ENCODE data around the gene RUBCN. TPM values are rescaled to one million over a fixed set of nuclear protein-coding genes. Genes with fewer than 3 reads are reported as not detected.
"Not testable (repeated sequence)": the region's sequence is repeated elsewhere in the genome, so short reads cannot be mapped to it uniquely, and the experiment has no call there.

The RUBCN gene
- total RNA-seq, 1 donor from 2014 or later: 45.2 TPM

DNA sequence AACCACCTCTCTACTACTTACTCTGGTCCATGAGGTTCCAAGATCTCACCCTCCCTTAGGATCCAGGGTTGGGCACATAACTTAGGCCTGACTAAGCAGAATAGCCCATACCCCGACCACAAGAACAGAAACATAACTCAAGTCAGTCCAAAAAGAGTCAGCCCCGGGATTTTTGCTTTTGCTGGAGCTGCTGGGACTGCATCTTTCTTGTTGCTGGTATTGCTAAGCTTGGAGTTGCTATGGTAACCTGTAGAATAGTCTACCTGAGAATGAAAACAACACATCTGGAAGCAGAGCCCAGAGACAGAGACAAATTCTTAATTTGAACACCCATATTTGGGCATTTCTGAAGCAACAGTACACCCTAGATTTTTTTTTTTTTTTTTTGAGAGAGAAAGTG, 6.5 kb downstream of the RUBCN start:
- no peaks in the 10 kb centered on the region for H3K27me3 Mint-ChIP-seq (ENCODE audit: insufficient read depth)
- intact Hi-C loops (cut with micrococcal nuclease): loop anchor here (10.0 kb wide), 1 partner anchor 435 kb away; the partner anchor contains the start of gene DLG1
- H3K27ac Mint-ChIP-seq: peak overlapping the region; percentile 8
- no peak overlapping the region for H3K4me3 Mint-ChIP-seq
- H3K36me3 Mint-ChIP-seq (ENCODE audit: low read depth): peaks cover 9% of the 10 kb centered on the region
- DNase-seq (ENCODE audit: low spot score): no peak
- no peaks in the 10 kb centered on the region for H3K9me3 Mint-ChIP-seq
- H3K4me1 Mint-ChIP-seq (ENCODE audit: low read depth): peaks cover 41% of the 10 kb centered on the region

GRCh38 chr3:197728487-197728886, 8.2 kb downstream of the RUBCN start:
- intact Hi-C loops (cut with micrococcal nuclease): no loop called here
- Mint-ChIP-seq H3K9me3 (no peaks in the 10 kb centered on the region), H3K4me3 (no peak overlapping the region), H3K27ac (no peak overlapping the region), H3K4me1 (ENCODE audit: low read depth) (peaks cover 26% of the 10 kb centered on the region), H3K36me3 (ENCODE audit: low read depth) (peaks cover 7% of the 10 kb centered on the region), H3K27me3 (ENCODE audit: insufficient read depth) (no peaks in the 10 kb centered on the region)
- no peak for DNase-seq (ENCODE audit: low spot score)

DNA sequence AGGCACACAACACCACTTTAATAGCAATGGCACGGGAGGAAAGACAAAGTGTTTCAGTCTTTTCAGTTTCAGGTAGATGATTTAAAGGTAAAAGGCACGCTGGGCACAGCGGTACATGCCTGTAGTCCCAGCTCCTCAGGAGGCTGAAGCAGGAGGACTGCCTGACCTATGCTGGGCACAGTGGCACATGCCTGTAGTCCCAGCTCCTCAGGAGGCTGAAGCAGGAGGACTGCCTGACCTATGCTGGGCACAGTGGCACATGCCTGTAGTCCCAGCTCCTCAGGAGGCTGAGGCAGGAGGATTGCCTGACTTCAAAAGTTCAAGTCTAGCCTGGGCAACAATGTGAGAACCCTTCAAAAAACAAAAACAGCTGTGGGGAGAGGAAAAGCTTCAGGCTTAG, 8.8 kb downstream of the RUBCN start:
- H3K9me3 Mint-ChIP-seq; H3K4me3 Mint-ChIP-seq; DNase-seq (ENCODE audit: low spot score); H3K27me3 Mint-ChIP-seq (ENCODE audit: insufficient read depth); intact Hi-C loops (cut with micrococcal nuclease); H3K36me3 Mint-ChIP-seq (ENCODE audit: low read depth); H3K27ac Mint-ChIP-seq: not testable (repeated sequence)
- peaks cover 26% of the 10 kb centered on the region for H3K4me1 Mint-ChIP-seq (ENCODE audit: low read depth)

- Mint-ChIP-seq H3K27ac (no peak overlapping the region), H3K36me3 (ENCODE audit: low read depth) (peaks cover 23% of the 10 kb centered on the region), H3K27me3 (ENCODE audit: insufficient read depth) (no peaks in the 10 kb centered on the region), H3K9me3 (peaks cover 6% of the 10 kb centered on the region), H3K4me1 (ENCODE audit: low read depth) (no peaks in the 10 kb centered on the region), H3K4me3 (no peak overlapping the region)
- intact Hi-C loops (cut with micrococcal nuclease): no loop called here
- DNase-seq (ENCODE audit: low spot score): no peak
Measured at GRCh38 chr3:197722734-197723133, 14.0 kb downstream of the RUBCN start.

DNA sequence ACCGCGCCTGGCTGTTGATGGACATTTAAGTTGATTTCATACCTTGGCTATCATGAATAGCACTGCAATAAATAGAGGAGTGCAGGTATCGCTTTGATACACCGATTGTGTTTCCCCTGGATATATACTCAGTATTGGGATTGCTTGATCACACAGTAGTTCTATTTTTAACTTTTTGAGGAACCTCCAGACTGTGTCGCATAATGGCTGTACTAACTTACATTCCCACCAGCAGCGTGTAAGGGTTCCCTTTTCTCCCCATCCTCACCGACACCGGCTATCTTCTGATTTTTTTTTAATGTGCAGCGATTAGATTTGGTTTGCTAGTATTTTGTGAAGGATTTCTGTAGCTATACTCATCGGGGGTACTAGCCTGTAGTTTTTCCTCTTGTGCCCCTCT, 16.0 kb downstream of the RUBCN start:
- H3K36me3 Mint-ChIP-seq (ENCODE audit: low read depth): peaks cover 35% of the 10 kb centered on the region
- no peak overlapping the region for H3K4me3 Mint-ChIP-seq
- intact Hi-C loops (cut with micrococcal nuclease): no loop called here
- no peak for DNase-seq (ENCODE audit: low spot score)
- H3K9me3 Mint-ChIP-seq: peaks cover 6% of the 10 kb centered on the region
- peaks cover 5% of the 10 kb centered on the region for H3K4me1 Mint-ChIP-seq (ENCODE audit: low read depth)
- no peaks in the 10 kb centered on the region for H3K27me3 Mint-ChIP-seq (ENCODE audit: insufficient read depth)
- H3K27ac Mint-ChIP-seq: no peak overlapping the region

DNA sequence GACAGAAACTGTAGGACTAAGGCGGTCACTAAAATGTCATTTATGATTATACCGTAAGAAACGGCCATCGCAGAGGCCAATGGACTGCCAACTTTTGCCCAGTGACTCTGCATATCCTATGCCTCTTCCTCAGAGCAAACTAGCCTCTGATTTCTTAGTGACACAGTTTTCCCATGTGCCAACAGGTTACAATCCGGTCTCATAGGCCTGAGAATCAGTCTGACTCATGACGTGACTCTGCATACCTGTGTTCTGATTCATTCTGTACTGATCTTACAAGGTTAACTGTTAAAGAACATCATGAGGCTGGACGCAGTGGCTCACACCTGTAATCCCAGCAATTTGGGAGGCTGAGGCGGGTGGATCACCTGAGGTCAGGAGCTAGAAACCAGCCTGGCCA, 17.8 kb downstream of the RUBCN start:
- Mint-ChIP-seq H3K4me3 (no peak overlapping the region), H3K9me3 (peaks cover 6% of the 10 kb centered on the region), H3K27me3 (ENCODE audit: insufficient read depth) (no peaks in the 10 kb centered on the region), H3K36me3 (ENCODE audit: low read depth) (peaks cover 38% of the 10 kb centered on the region), H3K27ac (no peak overlapping the region), H3K4me1 (ENCODE audit: low read depth) (peaks cover 12% of the 10 kb centered on the region)
- DNase-seq (ENCODE audit: low spot score): no peak
- intact Hi-C loops (cut with micrococcal nuclease): no loop called here

DNA sequence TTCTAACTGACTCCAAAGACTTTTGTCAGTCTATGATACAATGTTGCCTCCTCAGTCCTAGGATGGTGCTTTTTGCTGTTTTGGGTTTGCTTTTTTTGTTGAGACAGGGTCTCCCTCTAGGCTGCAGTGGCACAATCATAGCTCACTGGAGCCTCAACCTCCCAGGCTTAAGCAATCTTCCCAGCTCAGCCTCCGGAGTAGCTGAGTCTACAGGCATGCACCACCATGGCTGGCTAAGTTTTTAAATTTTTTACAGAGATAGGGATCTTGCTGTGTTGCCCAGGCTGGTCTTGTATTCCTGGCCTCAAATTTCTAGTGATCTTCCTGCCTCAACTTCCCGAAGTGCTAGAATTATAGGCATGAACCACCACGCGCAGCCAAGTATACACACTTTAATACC, 22.5 kb downstream of the RUBCN start:
- Mint-ChIP-seq H3K27me3 (ENCODE audit: insufficient read depth) (no peaks in the 10 kb centered on the region), H3K36me3 (ENCODE audit: low read depth) (peaks cover 30% of the 10 kb centered on the region), H3K27ac (no peak overlapping the region), H3K4me3 (no peak overlapping the region), H3K9me3 (no peaks in the 10 kb centered on the region), H3K4me1 (ENCODE audit: low read depth) (peaks cover 32% of the 10 kb centered on the region)
- DNase-seq (ENCODE audit: low spot score): no peak
- intact Hi-C loops (cut with micrococcal nuclease): no loop called here

- Mint-ChIP-seq H3K27ac (peak overlapping the region; percentile 70), H3K4me3 (no peak overlapping the region), H3K4me1 (ENCODE audit: low read depth) (peaks cover 32% of the 10 kb centered on the region), H3K36me3 (ENCODE audit: low read depth) (peaks cover 32% of the 10 kb centered on the region), H3K27me3 (ENCODE audit: insufficient read depth) (no peaks in the 10 kb centered on the region), H3K9me3 (no peaks in the 10 kb centered on the region)
- intact Hi-C loops (cut with micrococcal nuclease): no loop called here
- no peak for DNase-seq (ENCODE audit: low spot score)
Measured at GRCh38 chr3:197713477-197713822, 23.3 kb downstream of the RUBCN start.

DNA sequence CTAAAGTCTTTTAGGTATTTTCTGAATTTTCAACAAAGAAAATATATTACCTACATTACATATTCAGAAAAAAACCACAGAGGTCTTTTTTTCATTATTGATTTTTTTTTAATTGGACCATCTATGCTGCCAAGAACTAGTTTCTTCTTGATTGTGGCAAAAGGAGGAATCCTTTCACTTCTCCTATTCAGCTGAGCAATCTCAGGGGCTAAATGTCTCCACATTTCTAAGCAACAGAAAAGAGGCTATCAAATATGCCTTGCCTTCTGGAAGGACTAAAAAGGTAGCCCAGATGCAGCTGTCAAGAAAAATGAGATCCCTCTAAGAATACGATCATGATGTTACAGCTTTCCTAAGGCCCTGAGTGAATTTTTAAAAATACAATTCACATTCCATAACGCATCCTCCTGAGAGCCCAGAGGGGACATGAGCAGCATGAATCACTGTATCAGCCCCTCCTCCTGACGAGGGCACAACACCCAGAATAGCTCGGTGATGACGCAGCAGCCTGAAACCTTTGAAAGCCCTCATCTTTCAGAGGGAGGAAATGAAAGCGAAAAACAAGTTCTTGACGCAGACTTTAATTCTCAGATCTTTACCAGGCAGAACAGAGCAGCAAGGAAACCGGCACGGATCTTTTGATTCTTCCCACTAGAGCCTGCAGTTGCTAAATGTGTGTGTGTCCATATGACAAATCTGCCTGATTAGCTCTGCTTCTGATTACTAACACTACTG, 24.6 kb downstream of the RUBCN start:
- Mint-ChIP-seq H3K36me3 (ENCODE audit: low read depth) (peaks cover 25% of the 10 kb centered on the region), H3K4me3 (peak overlapping the region; percentile 70), H3K9me3 (no peaks in the 10 kb centered on the region), H3K27ac (peak overlapping the region; percentile 92), H3K27me3 (ENCODE audit: insufficient read depth) (no peaks in the 10 kb centered on the region), H3K4me1 (ENCODE audit: low read depth) (peaks cover 32% of the 10 kb centered on the region)
- intact Hi-C loops (cut with micrococcal nuclease): loop anchor here (1.0 kb wide), 4 partner anchors 24 to 194 kb away; partner anchors contain the start of genes LRCH3 and RUBCN
- DNase-seq (ENCODE audit: low spot score): peak; percentile 78

DNA sequence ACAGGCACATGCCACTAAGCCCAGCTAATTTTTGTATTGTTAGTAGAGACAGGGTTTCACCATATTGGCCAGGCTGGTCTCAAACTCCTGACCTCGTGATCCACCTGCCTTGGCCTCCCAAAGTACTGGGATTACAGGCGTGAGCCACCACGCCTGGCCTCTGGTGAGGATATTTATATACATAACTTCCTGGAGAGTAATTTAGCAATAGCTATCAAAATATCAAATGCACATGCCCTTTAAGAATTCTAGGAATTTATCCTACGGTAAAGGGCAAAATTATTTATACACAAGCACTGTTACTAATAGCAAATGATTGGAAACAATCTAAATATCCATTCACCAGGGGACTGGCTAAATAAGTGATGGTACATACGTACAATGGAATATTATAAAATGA, 25.7 kb downstream of the RUBCN start:
- DNase-seq (ENCODE audit: low spot score); H3K4me3 Mint-ChIP-seq; intact Hi-C loops (cut with micrococcal nuclease); H3K9me3 Mint-ChIP-seq; H3K27me3 Mint-ChIP-seq (ENCODE audit: insufficient read depth): not testable (repeated sequence)
- peaks cover 27% of the 10 kb centered on the region for H3K4me1 Mint-ChIP-seq (ENCODE audit: low read depth)
- peak overlapping the region; percentile 23 for H3K27ac Mint-ChIP-seq
- H3K36me3 Mint-ChIP-seq (ENCODE audit: low read depth): peaks cover 22% of the 10 kb centered on the region

- intact Hi-C loops (cut with micrococcal nuclease): no loop called here
- H3K36me3 Mint-ChIP-seq (ENCODE audit: low read depth): peaks cover 22% of the 10 kb centered on the region
- no peak overlapping the region for H3K27ac Mint-ChIP-seq
- no peaks in the 10 kb centered on the region for H3K27me3 Mint-ChIP-seq (ENCODE audit: insufficient read depth)
- no peak overlapping the region for H3K4me3 Mint-ChIP-seq
- no peaks in the 10 kb centered on the region for H3K9me3 Mint-ChIP-seq
- no peak for DNase-seq (ENCODE audit: low spot score)
- H3K4me1 Mint-ChIP-seq (ENCODE audit: low read depth): peaks cover 22% of the 10 kb centered on the region
Measured at GRCh38 chr3:197709135-197709534, 27.6 kb downstream of the RUBCN start.

GRCh38 chr3:197706658-197707057, 30.0 kb downstream of the RUBCN start:
- Mint-ChIP-seq H3K4me3 (no peak overlapping the region), H3K4me1 (ENCODE audit: low read depth) (no peaks in the 10 kb centered on the region), H3K36me3 (ENCODE audit: low read depth) (peaks cover 27% of the 10 kb centered on the region), H3K27ac (no peak overlapping the region), H3K27me3 (ENCODE audit: insufficient read depth) (no peaks in the 10 kb centered on the region), H3K9me3 (no peaks in the 10 kb centered on the region)
- DNase-seq (ENCODE audit: low spot score): no peak
- intact Hi-C loops (cut with micrococcal nuclease): no loop called here

GRCh38 chr3:197701841-197702240, 34.9 kb downstream of the RUBCN start:
- Mint-ChIP-seq H3K9me3 (no peaks in the 10 kb centered on the region), H3K27ac (no peak overlapping the region), H3K4me3 (no peak overlapping the region), H3K36me3 (ENCODE audit: low read depth) (peaks cover 59% of the 10 kb centered on the region), H3K27me3 (ENCODE audit: insufficient read depth) (no peaks in the 10 kb centered on the region), H3K4me1 (ENCODE audit: low read depth) (no peaks in the 10 kb centered on the region)
- DNase-seq (ENCODE audit: low spot score): no peak
- intact Hi-C loops (cut with micrococcal nuclease): no loop called here

- no peaks in the 10 kb centered on the region for H3K27me3 Mint-ChIP-seq (ENCODE audit: insufficient read depth)
- H3K27ac Mint-ChIP-seq: no peak overlapping the region
- DNase-seq (ENCODE audit: low spot score): no peak
- H3K4me1 Mint-ChIP-seq (ENCODE audit: low read depth): no peaks in the 10 kb centered on the region
- intact Hi-C loops (cut with micrococcal nuclease): no loop called here
- H3K4me3 Mint-ChIP-seq: no peak overlapping the region
- peaks cover 65% of the 10 kb centered on the region for H3K36me3 Mint-ChIP-seq (ENCODE audit: low read depth)
- no peaks in the 10 kb centered on the region for H3K9me3 Mint-ChIP-seq
Measured at GRCh38 chr3:197700095-197700494, 36.6 kb downstream of the RUBCN start.
